ENCODE results near the gene PPP2R3A.

GRCh38 chr3:136022529-136023263 is 57.2 kb downstream of the PPP2R3A start:
- TF ChIP-seq CTCF (conservative IDR thresholded peaks at IDR 0.05) (no peak), ZFX (IDR thresholded peaks at IDR 0.05) (no peak)

Measured in C4-2B (cell line).